GM21526 (cell line): ENCODE data around the gene RCC2.
"Not testable (repeated sequence)": the region's sequence is repeated elsewhere in the genome, so short reads cannot be mapped to it uniquely, and the experiment has no call there.

Source experiments
- ATAC-seq: cut with Tn5 transposase; IDR thresholded peaks from one replicate; pipeline ENCODE4 v1.9.1; 2021; ENCODE audit warnings: moderate library complexity; ENCODE audit not compliant: unreplicated experiment, low FRiP score

RCC2 gene

DNA sequence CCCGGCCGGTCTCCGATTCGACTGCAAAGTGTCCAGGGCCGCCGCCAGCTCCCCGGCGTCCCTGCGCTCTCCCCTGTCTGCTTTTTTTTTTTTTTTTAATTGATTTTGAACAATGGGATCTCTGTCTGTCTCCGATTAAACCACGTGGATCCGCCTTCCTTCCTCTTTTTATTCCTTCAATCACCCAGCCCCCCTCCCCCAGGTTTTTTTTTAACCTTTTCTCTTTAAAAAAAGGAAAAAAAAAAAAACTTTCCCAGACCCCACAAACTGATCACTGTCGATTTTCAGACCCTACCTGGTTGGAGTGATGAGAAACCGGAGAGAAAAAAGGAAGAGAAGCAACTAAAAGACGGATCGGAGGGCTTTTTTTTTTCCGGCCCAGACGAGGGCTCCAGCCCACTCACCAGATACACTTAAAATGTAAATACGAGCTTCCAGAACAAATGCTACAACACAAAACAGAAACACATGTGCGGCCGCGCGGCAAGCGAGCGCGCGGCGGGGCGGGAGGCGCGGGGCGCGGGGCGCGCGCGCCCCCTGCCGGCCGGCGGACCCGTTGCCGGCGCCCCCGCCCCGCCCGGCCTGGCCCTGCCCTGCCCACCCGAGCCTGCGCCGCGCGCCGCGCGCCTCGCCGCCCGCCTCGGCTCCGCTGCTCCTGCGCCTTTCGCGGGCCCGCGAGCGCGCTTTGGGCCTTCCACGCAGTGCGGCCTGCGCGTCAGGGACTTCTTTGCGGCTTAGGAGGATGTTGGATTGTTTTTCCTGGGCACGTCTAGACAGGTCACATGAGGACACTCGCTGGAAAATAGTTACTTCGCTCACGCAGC lies at the start of gene RCC2:
Gene RCC2 (minus strand): TSS at position 428 of the 824 bp plus-strand sequence. CDS start 1,163 bp downstream, outside the sequence.
- peak; percentile 39 for ATAC-seq

DNA sequence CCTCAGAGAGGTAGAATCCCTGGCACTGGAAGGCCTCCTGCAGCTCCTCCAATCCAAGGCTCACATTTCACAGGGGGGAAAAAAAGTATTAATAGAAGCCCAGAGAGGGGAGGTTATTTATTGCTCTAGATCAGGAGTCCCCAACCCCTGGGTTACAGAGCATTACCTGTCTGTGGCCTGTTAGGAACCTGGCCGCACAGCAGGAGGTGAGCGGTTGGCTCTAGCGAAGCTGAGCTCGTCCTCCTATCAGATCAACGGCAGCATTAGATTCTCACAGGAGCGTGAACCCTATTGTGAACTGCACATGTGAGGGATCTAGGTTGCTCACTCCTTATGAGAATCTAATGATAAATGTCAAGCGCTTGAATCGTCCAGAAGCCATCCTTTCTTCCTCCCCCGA lies 46.8 kb upstream of the RCC2 start:
- no peak for ATAC-seq

DNA sequence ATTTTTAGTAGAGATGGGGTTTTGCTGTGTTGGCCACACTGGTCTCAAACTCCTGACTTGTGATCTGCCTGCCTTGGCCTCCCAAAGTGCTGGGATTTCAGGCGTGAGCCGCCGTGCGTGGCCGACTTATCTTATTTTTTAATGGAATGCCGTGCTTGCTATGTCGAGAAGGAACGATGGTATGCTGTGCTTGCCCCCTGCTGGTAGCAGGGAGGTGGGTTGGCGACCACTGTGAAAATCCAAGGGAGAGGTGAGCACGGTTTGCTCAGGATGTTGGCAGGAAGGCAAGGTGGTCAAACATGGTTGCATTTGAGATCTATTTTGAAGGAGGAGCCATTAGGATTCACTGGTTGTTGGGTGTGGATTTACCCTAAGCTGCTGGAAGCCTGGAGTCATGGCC lies 45.8 kb upstream of the RCC2 start:
- ATAC-seq = no peak

DNA sequence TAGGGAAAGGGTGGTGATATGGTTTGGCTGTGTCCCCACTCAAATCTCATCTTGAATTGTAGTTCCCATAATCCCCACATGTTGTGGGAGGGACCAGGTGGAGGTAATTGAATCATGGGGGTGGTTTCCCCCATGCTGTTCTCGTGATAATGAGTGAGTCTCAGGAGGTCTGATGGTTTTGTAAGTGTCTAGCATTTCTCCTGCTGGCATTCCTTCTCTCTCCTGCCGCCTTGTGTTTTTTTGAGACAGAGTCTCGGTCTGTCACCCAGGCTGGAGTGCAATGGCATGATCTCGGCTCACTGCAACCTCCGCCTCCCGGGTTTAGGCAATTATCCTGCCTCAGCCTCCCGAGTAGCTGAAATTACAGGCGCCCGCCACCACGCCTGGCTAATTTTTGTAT lies 42.5 kb upstream of the RCC2 start:
- not testable (repeated sequence) for ATAC-seq

DNA sequence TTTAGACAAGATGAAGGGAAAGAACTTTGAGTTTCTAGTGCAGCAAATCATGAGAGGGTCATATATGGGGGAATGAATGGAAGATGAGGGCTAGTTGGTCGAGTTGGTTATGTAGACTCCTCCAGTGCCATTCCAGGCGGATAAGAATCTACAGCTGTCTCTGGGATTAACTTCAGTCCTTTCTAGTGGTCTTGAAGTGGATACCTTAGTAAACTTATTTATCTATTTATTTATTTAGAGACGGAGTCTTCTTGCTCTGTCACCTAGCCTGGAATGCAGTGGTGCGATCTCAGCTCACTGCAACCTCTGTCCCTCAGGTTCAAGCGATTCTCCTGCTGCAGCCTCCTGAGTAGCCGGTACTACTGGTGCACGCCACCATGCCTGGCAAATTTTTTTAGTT lies 41.4 kb upstream of the RCC2 start:
- no peak for ATAC-seq

DNA sequence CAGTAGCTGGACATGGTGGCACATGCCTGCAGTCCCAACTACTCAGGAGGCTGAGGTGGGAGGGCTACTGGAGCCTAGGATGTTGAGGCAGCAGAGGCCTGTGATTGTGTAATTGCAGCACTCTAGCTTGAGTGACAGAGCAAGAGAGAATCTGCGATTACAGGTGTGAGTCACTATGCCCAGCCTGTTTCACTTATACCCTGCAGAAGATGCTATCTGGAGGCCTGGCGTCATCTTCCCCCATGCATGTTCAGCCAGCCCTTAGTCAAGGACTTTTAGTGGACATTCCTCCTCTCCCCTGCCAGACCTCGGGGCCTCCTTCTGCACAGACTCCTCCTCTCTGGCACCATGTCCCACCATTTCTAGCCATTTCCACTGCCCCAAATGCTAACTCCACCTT lies 36.3 kb upstream of the RCC2 start:
- no peak for ATAC-seq

DNA sequence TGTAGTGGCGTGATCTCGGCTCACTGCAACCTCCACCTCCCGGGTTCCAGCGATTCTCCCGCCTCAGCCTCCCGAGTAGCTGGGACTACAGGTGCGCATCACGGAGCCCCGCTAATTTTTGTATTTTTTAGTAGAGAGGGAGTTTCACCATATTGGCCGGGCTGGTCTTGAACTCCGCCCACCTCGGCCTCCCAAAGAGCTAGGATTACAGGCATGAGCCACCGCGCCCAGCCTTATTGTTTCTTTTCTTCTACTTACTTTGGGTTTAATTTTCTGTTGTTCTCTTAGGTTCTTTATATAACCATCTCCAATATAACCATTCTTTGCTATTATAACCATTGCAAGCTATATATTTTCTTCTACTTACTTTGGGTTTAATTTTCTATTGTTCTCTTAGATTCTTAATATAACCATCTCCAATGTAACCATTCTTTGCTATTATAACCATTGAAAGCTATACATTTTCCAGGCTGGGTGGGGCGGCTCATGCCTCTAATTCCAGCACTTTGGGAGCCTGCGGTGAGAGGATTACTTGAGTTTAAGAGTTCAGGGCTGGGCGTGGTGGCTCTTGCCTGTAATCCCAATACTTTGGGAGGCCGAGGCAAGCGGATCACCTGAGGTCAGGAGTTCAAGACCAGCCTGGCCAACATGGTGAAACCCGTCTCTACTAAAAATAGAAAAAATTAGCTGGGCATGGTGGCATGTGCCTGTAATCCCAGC lies 35.5 kb upstream of the RCC2 start:
- ATAC-seq = not testable (repeated sequence)

DNA sequence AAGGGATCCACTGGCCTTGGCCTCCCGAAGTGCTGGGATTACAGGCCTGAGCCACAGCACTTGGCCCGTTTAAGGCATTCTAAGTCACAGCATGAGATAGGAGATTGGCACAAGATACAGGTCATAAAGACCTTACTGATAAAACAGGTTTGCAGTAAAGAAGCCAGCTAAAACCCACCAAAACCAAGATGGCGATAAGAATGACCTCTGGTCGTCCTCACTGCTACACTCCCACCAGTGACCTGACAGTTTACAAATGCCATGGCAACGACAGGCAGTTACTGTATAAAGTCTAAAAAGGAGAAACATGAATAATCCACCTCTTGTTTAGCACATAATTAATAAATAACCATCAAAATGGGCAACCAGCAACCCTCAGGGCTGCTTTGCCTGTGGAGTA lies 33.3 kb upstream of the RCC2 start:
- no peak for ATAC-seq

DNA sequence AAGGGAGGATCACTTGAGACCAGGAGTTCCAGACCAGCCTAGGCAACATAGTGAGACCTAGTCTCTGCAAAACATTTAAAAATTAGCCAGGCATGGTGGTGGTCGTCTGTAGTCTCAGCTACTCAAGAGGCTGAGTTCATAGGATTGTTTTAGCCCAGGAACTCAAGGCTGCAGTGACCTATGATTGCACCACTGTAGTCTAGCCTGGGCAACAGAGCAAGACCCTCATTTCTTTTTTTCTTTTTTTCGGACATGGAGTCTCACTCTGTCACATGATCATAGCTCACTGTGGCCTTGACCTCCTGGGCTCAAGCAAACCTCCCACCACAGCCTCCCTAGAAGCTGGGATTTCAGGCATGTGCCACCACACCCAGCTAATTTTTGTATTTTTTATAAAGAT lies 31.9 kb upstream of the RCC2 start:
- no peak for ATAC-seq

DNA sequence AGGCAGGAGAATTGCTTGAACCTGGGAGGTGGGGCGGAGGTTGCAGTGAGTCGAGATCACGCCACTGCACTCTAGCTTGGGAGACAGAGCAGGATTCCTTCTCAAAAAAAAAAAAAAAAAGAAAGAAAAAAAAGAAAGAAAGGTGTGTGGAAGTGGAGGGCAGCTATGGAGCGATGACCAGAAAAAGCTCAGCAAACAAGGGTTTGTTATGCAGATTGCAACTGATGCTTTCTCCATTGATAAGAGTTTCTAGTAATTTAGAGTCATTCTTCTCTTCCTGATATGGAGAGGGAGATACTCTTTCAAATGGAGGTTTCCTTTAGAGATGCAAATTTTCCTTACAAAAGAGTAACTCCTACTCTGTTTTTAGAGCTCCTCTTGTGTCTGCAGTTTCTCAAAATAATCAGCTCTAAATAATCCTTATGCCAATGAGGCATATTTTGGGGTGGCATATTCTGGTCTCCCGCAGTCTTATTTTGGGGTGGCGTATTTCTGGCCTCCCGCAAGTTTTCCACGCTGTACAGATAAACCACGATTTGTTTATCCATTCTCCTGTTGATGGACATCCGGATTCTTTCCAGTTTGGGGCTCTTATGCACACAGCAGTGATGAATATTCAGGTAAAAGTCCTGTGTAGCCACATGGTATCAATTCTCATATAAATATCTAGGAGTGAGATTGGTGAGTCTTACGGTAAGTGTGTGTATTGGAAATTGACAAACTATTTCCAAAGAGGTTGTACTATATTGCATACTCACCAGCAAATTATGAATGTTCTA lies 30.7 kb upstream of the RCC2 start:
- ATAC-seq = no peak

DNA sequence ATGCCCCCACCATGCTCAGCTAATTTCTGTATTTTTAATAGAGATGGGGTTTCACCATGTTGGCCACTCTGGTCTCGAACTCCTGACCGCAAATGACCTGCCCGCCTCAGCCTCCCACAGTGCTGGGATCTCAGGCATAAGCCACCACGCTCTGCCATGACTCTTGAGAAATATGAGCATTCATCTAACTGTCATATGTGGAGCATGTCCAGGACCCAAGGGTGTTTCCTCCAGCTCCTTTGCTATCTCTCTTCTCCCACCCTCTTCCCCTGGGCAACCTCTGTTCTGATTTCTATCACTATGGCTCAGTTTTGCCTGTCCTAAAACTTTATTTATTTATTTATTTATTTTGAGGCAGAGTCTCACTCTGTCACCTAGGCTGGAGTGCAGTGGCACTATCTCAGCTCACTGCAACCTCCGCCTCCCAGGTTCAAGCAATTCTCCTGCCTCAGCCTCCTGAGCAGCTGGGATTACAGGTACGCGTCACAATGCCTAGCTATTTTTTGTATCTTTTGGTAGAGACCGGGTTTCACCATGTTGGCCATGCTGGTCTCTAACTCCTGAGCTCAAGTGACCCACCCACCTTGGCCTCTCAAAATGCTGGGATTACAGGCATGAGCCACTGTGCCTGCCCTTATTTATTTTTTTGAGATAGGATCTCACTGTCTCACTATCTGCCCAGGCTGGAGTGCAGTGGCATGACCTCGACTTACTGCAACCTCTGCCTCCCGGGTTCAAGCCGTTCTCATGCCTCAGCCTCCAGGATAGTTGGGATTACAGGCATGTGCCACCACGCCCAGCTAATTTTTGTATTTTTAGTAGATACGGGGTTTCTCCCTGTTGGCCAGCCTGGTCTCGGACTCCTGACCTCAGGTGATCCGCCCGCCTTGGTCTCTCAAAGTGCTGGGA lies 29.1 kb upstream of the RCC2 start:
- not testable (repeated sequence) for ATAC-seq

DNA sequence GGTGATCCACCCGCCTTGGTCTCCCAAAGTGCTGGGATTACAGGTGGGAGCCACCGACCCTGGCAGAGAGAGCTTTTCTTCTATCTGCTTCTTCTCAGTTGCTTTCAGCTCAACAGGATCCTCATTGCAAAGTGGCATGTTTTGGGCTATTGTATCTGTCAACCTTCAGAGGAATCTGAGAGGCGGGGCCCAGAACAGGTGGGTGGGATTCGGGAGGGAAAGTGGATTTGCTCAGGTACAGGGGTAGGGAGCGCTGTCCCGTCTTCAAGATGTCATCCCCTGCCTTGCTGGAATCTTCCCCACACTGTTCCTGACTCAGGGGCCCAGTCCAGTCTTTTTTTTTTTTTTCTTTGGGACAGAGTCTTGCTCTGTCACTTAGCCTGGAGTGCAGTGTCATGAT lies 26.9 kb upstream of the RCC2 start:
- ATAC-seq = no peak

DNA sequence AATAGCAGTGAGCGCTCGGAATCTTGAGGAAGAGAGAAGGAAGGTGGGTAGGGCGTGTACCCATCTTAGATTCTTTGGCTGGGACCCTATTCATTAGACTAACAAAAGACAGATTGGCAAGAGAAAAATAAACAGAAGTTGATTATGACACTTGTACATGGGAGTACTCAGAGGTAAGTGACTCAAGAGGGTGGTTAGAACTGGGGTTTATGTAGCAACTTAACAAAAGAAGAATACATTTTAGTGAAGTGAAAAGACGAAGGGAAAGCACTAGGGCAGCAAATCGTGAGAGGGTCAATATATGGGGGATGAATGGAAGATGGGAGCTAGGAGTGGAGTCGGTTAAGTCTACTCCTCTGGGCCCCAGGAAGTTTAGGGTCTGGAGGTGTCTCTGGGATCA lies 25.8 kb upstream of the RCC2 start:
- no peak for ATAC-seq

DNA sequence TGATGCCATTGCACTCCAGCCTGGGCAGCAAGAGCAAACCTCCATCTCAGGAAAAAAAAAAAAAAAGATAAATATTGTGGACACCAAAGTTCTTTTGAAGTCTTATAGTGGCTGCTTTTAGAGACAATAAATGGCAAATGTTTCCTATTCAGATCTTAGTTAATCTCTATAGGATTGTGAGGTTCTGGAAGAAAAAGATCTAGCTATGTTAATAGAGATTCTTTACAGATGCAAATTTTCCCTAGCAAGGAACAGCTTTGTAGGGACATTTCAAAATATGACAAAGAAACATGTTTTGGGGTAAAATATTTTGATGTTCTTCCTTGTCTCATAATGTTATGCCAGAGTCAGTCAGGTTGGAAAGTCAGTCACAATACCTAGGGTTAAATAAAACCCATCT lies 24.5 kb upstream of the RCC2 start:
- no peak for ATAC-seq

DNA sequence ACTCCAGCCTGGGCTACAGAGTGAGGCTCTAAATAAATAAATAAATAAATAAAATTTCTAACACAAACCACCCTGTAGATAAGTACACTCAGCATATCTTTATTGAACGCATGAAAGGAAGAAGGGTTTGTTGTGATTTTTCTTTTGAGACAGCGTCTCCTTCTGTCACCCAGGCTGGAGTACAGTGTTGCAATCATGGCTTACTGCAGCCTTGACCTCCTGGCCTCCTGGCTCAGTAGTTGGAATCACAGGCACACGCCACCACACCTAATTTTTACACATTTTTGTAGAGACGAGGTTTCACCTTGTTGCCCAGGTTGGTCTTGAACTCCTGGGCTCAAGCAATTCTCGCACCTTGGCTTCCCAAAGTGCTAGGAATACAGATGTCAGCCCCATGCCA lies 23.2 kb upstream of the RCC2 start:
- no peak for ATAC-seq

DNA sequence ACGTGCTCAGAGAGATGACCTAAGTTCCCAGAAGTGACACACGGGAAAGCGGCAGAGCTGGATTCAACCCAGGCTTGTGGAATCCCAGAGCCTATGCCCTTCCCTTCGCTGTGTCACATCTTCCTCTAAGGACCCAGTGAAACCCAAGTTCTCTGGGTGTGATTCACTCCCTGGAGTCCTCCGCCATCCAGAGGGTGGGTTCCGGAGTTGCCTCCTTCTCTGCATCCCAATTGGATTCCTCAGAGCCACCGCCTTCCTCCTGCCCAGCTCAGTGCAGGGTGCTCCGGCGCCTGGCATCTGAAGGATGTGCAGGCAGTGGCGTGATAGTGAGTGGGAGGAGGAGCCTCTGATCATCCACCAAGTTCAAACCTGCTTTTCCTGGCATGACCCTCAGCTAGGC lies 20.7 kb upstream of the RCC2 start:
- no peak for ATAC-seq

DNA sequence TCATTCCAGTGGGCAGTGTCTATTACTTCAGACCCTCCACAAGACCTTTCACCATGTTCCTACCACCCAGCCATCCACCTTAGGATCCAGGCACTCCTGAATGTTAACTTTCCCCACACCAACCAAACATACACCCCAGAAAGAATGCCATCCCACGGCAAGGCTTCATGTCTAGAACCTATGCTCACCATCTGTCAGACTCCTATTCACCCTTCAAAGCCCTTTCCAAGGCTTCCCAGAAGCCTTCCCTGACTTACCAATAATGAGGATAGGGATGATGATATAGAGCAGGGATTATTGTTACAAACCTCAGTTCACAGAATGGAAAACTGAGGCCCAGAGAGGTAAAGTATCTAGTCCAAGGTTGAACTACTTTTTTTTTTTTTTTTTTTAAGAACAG lies 19.3 kb upstream of the RCC2 start:
- no peak for ATAC-seq

DNA sequence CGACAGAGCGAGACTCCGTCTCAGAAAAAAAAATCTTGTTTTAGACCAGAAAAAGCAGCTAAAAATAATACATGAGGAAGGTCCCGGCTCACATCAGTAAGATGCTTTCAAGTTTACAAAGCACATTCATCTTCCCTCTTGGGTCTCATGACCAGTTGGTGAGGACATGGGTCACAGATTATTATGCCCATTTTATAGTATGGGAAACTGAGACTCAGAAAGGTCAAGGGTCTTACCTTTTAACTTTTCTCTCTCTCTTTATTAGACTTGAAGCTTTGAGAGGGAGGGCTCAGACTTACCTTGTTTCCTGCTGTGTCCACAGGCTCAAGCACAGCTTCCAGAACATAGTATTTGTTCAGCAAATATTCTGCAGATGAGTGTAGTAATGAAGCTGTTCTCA lies 13.2 kb upstream of the RCC2 start:
- ATAC-seq = no peak

DNA sequence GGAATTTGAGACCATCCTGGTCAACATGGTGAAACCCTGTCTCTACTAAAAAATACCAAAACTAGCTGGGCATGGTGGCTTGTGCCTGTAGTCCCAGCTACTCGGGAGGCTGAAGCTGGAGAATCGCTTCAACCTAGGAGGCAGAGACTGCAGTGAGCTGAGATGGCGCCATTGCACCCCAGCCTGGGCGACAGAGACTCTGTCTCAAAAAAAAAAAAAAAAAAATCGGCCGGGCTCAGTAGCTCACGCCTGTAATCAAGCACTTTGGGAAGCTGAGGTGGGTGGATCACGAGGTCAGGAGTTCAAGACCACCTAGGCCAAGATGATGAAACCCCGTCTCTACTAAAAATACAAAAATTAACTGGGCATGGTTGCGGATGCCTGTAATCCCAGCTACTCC lies 12.7 kb upstream of the RCC2 start:
- not testable (repeated sequence) for ATAC-seq

DNA sequence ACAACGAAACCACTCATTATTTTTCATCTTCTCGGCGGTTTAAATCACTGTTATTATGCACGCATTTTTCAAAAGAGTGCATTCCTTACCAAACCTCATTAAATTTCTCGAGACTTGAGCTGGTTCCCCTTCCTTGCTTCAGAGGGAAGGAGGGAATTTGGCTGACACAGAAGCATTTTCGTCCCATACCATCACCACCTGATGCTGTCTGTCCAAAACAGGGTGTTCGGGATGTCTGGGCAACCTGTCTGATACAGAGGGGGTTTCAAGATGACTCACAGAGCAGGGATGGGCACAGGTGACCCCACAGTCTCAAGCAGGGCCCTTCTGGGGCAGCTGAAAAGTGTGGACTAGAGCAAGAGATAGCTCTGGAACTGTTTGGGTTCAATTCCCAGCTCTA lies 12.3 kb upstream of the RCC2 start:
- ATAC-seq = no peak
